Muscle of arm (tissue), 12 donors: ENCODE data around the gene GIGYF2. TPM values are rescaled to one million over a fixed set of nuclear protein-coding genes. Genes with fewer than 3 reads are reported as not detected.

Source experiments
- DNase-seq: peaks from one replicate; pipeline ENCODE4 v3.0.0-alpha.2; 2013
- polyA plus RNA-seq, 12 donors: library from polyadenylated mRNA; unstranded; fragments of 120-200 nt; gene quantifications; one replicate each; pipeline ENCODE4 v1.2.1, GENCODE V29; 2013; ENCODE audit not compliant: insufficient read length in 12 of 12

GIGYF2 gene
- polyA plus RNA-seq, 12 donors, result 36.5 to 71.9 (median 42.4) TPM; not detected in 1

GRCh38 chr2:232865165-232865564, 168.0 kb downstream of the GIGYF2 start:
- no peak for DNase-seq

- no peak for DNase-seq
These were observed 169.0 kb downstream of the GIGYF2 start for GRCh38 chr2:232866104-232866503.

DNA sequence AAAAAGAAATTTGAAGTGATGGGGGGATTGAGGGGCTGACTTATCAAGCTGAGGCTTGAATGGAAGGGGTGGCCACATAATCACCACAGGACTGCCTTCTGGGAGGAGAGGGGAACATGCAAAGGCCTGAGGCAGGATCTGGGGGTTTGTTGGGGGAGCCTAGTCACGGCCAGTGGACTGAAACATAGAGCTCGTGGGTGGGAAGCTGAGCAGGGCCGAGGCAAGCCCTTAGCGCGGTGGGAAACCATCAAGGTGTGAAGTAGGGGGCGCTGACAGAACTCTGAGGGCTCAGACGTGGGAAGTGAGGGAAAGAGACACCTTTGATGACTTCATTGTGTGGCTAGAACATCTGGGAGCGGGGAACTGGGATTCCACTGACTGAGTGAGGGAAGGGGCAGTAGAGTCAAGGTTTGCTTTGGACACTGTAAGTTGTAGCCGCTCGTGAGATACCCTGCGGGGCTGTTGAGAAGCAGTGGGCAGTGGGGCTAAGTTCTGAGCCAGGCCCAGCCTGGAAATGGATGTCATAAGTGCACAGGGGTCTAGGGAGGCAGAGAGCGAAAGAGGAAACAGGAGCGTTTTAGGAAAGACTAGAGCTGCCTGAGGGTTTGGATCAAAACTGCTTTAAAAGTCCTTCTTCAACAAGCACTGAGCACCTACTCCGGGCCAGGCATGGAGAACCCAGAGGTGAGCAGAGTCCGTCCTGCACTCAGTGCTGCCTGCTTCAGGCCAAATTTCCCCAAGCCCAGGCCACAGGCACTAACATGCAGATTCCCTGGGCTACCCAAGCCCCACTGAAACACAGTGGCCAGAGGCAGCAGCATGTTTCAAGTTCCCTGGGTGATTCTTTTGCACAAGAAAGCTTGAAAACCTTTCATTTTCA, 172.2 kb downstream of the GIGYF2 start:
- DNase-seq, result no peak

- DNase-seq, result no peak
These were observed 173.1 kb downstream of the GIGYF2 start, which contains the start of gene SNORC for GRCh38 chr2:232870018-232870765. TSS of gene SNORC (plus strand) at chr2:232870264. CDS start at chr2:232870342, 78 bp downstream.

- DNase-seq, result no peak
These were observed 173.7 kb downstream of the GIGYF2 start for GRCh38 chr2:232870766-232871371.

GRCh38 chr2:232871418-232871834, 174.3 kb downstream of the GIGYF2 start:
- DNase-seq, result no peak

GRCh38 chr2:232871835-232872736, 175.0 kb downstream of the GIGYF2 start:
- no peak for DNase-seq

DNA sequence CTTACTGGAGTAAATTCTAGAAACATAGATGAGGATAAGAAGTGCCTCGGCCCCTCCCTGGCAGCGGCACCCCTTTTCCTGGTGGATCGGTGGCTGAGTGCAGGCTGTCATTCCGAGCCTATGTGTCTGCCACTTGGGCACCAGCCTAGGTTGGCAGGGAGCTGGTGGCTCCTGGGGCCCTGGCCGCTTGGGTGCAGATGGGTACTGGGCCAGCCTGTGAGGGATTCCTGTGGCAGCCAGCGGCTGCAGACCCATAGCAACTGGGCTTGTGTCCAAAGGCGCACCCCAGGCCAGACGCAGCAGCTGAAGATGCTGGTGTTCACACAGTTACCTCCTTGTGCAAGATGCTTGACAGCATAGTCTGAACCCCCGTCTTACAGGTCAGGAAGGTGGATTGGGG, 175.7 kb downstream of the GIGYF2 start:
- no peak for DNase-seq

DNA sequence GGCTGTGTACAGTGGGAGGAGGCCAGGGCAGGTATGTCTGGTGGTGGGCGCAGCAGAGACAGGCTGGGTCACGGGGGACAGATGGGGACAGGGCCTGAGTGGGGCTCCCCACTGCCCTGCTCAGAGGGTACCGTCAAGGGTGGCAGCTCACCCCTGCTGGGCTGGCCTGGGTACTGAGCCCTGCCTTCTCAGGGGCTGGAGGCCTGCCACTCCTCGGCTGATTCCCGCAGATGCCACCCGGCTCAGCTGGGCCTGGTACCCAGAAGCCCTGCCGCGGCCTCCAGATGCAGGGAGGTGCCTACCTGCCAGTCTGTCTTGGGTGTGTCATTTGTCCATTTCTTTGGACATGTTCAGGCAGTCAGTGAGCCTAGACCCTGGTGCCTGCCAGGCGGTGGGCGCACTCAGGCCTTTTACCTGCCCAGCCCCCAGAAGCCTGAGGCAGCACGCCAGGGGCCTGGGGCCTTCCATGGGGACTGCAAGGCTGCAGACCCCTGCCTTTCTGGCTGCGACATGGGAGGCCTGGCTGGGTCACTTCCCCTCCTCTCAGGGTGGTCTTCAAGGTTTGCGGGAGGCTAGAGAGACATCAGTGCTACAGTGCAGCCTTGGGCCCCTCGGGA, 176.3 kb downstream of the GIGYF2 start:
- DNase-seq, result no peak

GRCh38 chr2:232873909-232874641, 176.9 kb downstream of the GIGYF2 start:
- no peak for DNase-seq

- no peak for DNase-seq
These were observed 177.6 kb downstream of the GIGYF2 start for GRCh38 chr2:232874677-232875223.

GRCh38 chr2:232875256-232876121, 178.4 kb downstream of the GIGYF2 start:
- no peak for DNase-seq

GRCh38 chr2:232876161-232876977, 179.2 kb downstream of the GIGYF2 start:
- no peak for DNase-seq

GRCh38 chr2:232876978-232877441, 179.9 kb downstream of the GIGYF2 start:
- DNase-seq, result no peak

- no peak for DNase-seq
These were observed 180.9 kb downstream of the GIGYF2 start for GRCh38 chr2:232877940-232878511.

DNA sequence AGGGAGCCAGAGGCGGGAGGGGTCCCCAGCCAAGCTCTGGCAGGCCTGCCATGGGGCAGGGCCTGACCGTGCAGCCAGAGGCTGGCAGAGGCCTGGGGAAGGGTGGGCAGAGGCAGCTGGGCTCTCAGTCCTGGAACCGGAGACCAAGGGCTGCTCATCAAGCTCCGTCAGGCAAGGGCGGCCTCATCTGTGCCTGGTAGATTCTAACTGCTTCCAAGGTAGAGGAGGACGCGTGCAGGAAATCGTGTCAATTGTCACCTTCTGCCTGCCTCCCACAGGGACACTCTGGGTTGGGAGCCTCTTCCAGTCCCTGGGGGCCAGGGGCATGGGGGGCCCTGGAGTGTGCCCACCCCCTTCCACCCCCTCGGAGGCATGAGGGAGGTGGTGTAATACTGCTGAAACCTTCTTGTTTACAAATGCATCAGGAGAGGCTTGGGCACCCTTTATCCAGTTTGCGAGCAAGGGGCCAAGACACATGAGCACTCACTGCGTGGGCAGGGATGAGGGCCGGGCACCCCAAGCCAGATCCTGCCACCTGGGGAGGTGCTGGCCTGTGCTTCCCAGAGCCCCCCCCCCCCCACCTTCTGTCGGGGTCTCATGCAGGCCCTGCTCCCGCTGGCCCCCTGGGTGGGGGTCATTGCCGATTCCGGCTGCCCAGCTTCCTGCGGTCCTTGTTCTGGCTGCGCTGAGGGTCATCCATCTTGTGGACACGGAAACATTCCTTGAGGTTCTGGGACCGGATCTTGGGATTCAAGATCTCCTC, 181.9 kb downstream of the GIGYF2 start:
- no peak for DNase-seq
